VCaP (cell line): ENCODE data around the gene NPIPB8.
"Not testable (repeated sequence)": the region's sequence is repeated elsewhere in the genome, so short reads cannot be mapped to it uniquely, and the experiment has no call there.

Source experiments
- H3K27ac ChIP-seq: fragments of 450-650 bp; 2 replicates; pipeline ENCODE4 v1.5.1; 2017
- CTCF ChIP-seq: fragments of 450-650 bp; conservative IDR thresholded peaks from 2 replicates; pipeline ENCODE4 v1.5.1; 2017; ENCODE audit warnings: mild to moderate bottlenecking, moderate library complexity

The NPIPB8 gene

GRCh38 chr16:28615486-28616223, 22.2 kb upstream of the NPIPB8 start:
- peak; percentile 72 for TF ChIP-seq CTCF

GRCh38 chr16:28616224-28616577, 21.7 kb upstream of the NPIPB8 start:
- not testable (repeated sequence) for H3K27ac ChIP-seq
- peak; percentile 20 for TF ChIP-seq CTCF

More at GRCh38 chr16:28615486-28616223, 22.2 kb upstream of the NPIPB8 start:
- H3K27ac ChIP-seq = not testable (repeated sequence)

GRCh38 chr16:28616636-28617035, 21.2 kb upstream of the NPIPB8 start:
- H3K27ac ChIP-seq = no peak overlapping the region
- TF ChIP-seq CTCF = no peak

GRCh38 chr16:28617874-28618273, 20.0 kb upstream of the NPIPB8 start:
- TF ChIP-seq CTCF = no peak
- no peak overlapping the region for H3K27ac ChIP-seq

GRCh38 chr16:28620316-28620715, 17.5 kb upstream of the NPIPB8 start:
- not testable (repeated sequence) for H3K27ac ChIP-seq

- no peak overlapping the region for H3K27ac ChIP-seq
Observed at GRCh38 chr16:28621481-28622155, 16.2 kb upstream of the NPIPB8 start.

GRCh38 chr16:28622532-28623171, 15.2 kb upstream of the NPIPB8 start:
- H3K27ac ChIP-seq = peak overlapping the region; percentile 51; the same call in 1 of the 2 replicates

More at GRCh38 chr16:28621481-28622155, 16.2 kb upstream of the NPIPB8 start:
- no peak for TF ChIP-seq CTCF

GRCh38 chr16:28623172-28623711, 14.6 kb upstream of the NPIPB8 start:
- no peak for TF ChIP-seq CTCF
- H3K27ac ChIP-seq = peak overlapping the region; percentile 51; the same call in 1 of the 2 replicates

GRCh38 chr16:28630905-28631304, 7.0 kb upstream of the NPIPB8 start:
- H3K27ac ChIP-seq = not testable (repeated sequence)

GRCh38 chr16:28636093-28636823, 1.6 kb upstream of the NPIPB8 start:
- H3K27ac ChIP-seq = not testable (repeated sequence)

GRCh38 chr16:28638359-28638758, 494 bp downstream of the NPIPB8 start:
- not testable (repeated sequence) for H3K27ac ChIP-seq

- H3K27ac ChIP-seq = not testable (repeated sequence)
Observed at GRCh38 chr16:28639959-28640358, 2.1 kb downstream of the NPIPB8 start.
